ENCODE measurements around the gene NYAP2.

Gene NYAP2

GRCh38 chr2:225640550-225640949 is 241.0 kb downstream of the NYAP2 start:
- no peak for DNase-seq

GRCh38 chr2:225649274-225649673 is 249.8 kb downstream of the NYAP2 start:
- no peak for DNase-seq

GRCh38 chr2:225650041-225650440 is 250.5 kb downstream of the NYAP2 start:
- DNase-seq: no peak

- DNase-seq: peak; percentile 67
Measured at GRCh38 chr2:225660262-225661131, 261.0 kb downstream of the NYAP2 start.

- no peak for DNase-seq
Measured at GRCh38 chr2:225662101-225662500, 262.6 kb downstream of the NYAP2 start.

GRCh38 chr2:225667445-225667844 is 267.9 kb downstream of the NYAP2 start:
- DNase-seq: no peak

- DNase-seq: no peak
Measured at GRCh38 chr2:225668606-225669266, 269.2 kb downstream of the NYAP2 start.

GRCh38 chr2:225670111-225670974 is 270.8 kb downstream of the NYAP2 start:
- no peak for DNase-seq

GRCh38 chr2:225678792-225679191 is 279.3 kb downstream of the NYAP2 start:
- DNase-seq: no peak

GRCh38 chr2:225683258-225683657 is 283.7 kb downstream of the NYAP2 start:
- no peak for DNase-seq

- no peak for DNase-seq
Measured at GRCh38 chr2:225690153-225690552, 290.6 kb downstream of the NYAP2 start.

GRCh38 chr2:225691711-225692110 is 292.2 kb downstream of the NYAP2 start:
- no peak for DNase-seq

GRCh38 chr2:225693259-225693658 is 293.7 kb downstream of the NYAP2 start:
- DNase-seq: no peak

- DNase-seq: no peak
Measured at GRCh38 chr2:225694664-225695063, 295.2 kb downstream of the NYAP2 start.

GRCh38 chr2:225697936-225698335 is 298.4 kb downstream of the NYAP2 start:
- no peak for DNase-seq

All from stimulated activated CD4-positive, alpha-beta T cell treated with anti-CD3 and anti-CD28 coated beads, Interleukin-1b, Interleukin-23, amount 100 ng/mL, for 48 hours (primary cell).